A673 (cell line): ENCODE measurements around the gene LYL1. TPM values are rescaled to one million over a fixed set of nuclear protein-coding genes. Genes with fewer than 3 reads are reported as not detected.

ENCODE experiments used
- BruUV-seq: library from RNA; stranded (reverse); fragments of 400-500 nt; replicated peaks from 2 replicates; lab custom pipeline; 2021; lab: Mats Ljungman, UMichigan
- CTCF ChIA-PET: fragments of 300-600 bp; sonication (Branson Sonifier 250); formaldehyde crosslinking; loops from one replicate; lab custom pipeline; 2022; ENCODE audit warnings: antibody characterized with exemption; lab: Charles Lee
- POLR2A ChIA-PET: fragments of 300-600 bp; sonication (Branson Sonifier 250); formaldehyde crosslinking; loops from one replicate; lab custom pipeline; 2022; ENCODE audit warnings: antibody characterized with exemption; ENCODE audit not compliant: low non-redundant PET; lab: Charles Lee
- DNase-seq: peaks from one replicate; pipeline ENCODE4 v3.0.0-alpha.2; 2015; ENCODE audit warnings: low spot score
- H3K27ac ChIP-seq: fragments of 200-600 bp; sonication (generic); 2 replicates; pipeline ENCODE4 v1.5.1; 2016; ENCODE audit warnings: mixed run types, low read depth, mild to moderate bottlenecking, mixed read lengths, antibody characterized with exemption, low read length; ENCODE audit not compliant: poor library complexity, severe bottlenecking
- H3K27me3 ChIP-seq: fragments of 200-600 bp; sonication (generic); replicated peaks from 2 replicates; pipeline ENCODE4 v1.6.1; 2017; ENCODE audit warnings: mixed run types, low read depth, mild to moderate bottlenecking, mixed read lengths, antibody characterized with exemption, low read length; ENCODE audit not compliant: insufficient read depth, poor library complexity
- H3K36me3 ChIP-seq: fragments of 200-600 bp; sonication (generic); 2 replicates; pipeline ENCODE4 v1.6.1; 2016; ENCODE audit warnings: mixed run types, mild to moderate bottlenecking, mixed read lengths, antibody characterized with exemption, low read length; ENCODE audit not compliant: insufficient read depth, poor library complexity, severe bottlenecking
- H3K4me1 ChIP-seq: fragments of 200-600 bp; sonication (generic); 2 replicates; pipeline ENCODE4 v1.6.1; 2017; ENCODE audit warnings: mixed run types, mild to moderate bottlenecking, mixed read lengths, antibody characterized with exemption, low read length; ENCODE audit not compliant: insufficient read depth, poor library complexity, severe bottlenecking
- H3K4me3 ChIP-seq: fragments of 200-600 bp; sonication (generic); 2 replicates; pipeline ENCODE4 v1.5.1; 2016; ENCODE audit warnings: low read depth, mixed run types, mild to moderate bottlenecking, mixed read lengths, low read length; ENCODE audit not compliant: poor library complexity, severe bottlenecking
- H3K9me3 ChIP-seq: fragments of 200-600 bp; sonication (generic); 2 replicates; pipeline ENCODE4 v1.6.1; 2016; ENCODE audit warnings: mixed run types, low read depth, mild to moderate bottlenecking, mixed read lengths, antibody characterized with exemption, low read length; ENCODE audit not compliant: poor library complexity, severe bottlenecking
- CTCF ChIP-seq: fragments of 300-800, 200-600 bp; sonication (generic); conservative IDR thresholded peaks from 2 replicates; pipeline ENCODE4 v1.5.1; 2017; ENCODE audit warnings: low read depth, mild to moderate bottlenecking, antibody characterized with exemption, low read length, moderate library complexity, mixed read lengths
- EZH2 ChIP-seq: fragments of 200-600 bp; sonication (generic); IDR thresholded peaks from 2 replicates; pipeline ENCODE4 v1.6.1; 2017; ENCODE audit warnings: borderline replicate concordance, low read depth, mild to moderate bottlenecking, mixed read lengths, antibody characterized with exemption, low read length; ENCODE audit not compliant: poor library complexity, severe bottlenecking
- intact Hi-C: fragments of 100-400 bp; cut with micrococcal nuclease; formaldehyde crosslinking; loops from one replicate; pipeline ENCODE4 v1.10.0; 2022; ENCODE audit not compliant: unreplicated experiment
- total RNA-seq: library from RNA; stranded (reverse); gene quantifications from 2 replicates; pipeline ENCODE4 v1.2.3, GENCODE V29; 2021

The LYL1 gene
- total RNA-seq, 1 experiment from 2014 or later: not detected

DNA sequence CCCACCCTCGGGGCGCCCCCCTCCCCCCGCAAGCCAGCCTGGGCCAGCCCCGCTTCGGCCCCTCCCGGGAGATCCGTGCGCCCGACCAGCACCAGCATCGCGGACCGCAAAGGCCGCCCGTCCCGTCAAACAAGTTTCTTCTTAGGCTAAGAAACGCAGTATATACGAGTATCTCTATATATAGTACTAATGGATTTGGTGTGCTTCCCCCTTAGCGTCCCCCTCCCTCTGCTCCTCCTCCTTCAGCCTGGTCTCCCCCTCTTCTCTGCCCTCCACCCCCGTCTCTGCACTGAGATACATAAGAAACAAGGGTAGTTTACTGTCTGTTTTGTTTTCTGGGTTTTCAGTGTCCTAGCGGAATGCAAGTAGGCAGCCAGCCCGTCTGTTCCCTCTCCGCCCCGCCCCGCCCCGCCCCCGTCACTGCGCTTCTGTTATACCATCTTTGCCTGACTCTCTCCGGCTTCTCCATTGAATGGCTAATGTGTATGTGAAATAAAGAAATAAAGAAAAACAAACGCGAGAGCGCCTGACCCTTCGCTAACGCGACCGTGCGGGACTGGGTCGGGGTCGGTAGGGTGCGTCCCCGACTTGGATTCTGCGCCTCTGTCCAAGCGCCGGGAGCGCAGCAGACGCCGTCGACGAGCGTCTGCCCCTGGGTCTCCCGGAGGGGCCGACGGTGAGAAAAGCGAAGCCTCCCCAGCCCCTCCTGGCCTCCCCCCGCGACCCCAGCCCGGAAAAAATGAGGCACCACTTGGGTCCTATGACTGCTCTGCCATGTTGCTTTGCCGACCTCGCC is 4.2 kb downstream of the LYL1 start:
- H3K27ac ChIP-seq: no peak overlapping the region
- no peaks in the 10 kb centered on the region for H3K27me3 ChIP-seq
- no peak for TF ChIP-seq CTCF
- no peak for TF ChIP-seq EZH2
- no TSS peak for BruUV-seq
- H3K4me1 ChIP-seq: peaks cover 19% of the 10 kb centered on the region
- no peak overlapping the region for H3K4me3 ChIP-seq
- H3K36me3 ChIP-seq: no peaks in the 10 kb centered on the region
- no peaks in the 10 kb centered on the region for H3K9me3 ChIP-seq
- DNase-seq: peak; percentile 55
- CTCF ChIA-PET: no interaction called here
- intact Hi-C loops: no loop called here
- POLR2A ChIA-PET: no interaction called here

DNA sequence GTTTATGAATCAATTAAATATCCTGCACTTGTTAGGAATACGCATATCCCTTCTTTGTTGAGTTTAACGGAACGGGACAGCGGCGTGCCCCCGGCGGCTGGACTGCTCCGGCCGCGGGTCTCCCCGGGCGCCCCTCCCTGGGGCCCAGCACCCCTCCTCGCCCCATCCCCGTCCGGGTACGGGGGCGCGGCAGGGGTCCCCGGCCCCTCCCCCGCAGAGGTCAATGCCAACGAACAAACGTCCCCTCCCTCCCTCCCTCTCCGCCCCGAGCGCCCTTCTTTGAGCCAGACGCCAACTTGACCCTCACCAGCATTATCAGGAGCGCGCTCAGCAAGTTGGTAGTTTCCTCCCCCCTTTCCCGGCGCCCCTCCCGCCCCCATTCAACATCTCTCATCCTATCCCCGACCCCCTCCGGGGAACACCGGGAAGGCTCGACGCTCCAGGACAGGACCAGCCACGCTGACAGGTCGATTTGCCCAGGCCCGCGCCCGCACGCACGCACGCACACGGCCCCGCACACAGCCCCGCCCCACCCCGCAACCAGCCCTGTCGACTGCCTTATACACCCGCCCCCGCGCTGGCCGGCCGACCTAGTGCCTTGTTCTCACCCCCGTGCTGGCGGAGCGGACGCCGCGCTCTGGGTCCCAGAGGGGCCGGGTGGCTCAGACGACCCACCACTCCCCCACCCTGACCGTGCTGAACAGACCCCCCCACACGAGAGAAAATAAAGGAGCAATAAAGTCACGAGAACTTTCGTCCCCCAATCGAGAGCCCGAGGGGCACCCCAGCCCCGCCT is 5.0 kb downstream of the LYL1 start:
- intact Hi-C loops: no loop called here

DNA sequence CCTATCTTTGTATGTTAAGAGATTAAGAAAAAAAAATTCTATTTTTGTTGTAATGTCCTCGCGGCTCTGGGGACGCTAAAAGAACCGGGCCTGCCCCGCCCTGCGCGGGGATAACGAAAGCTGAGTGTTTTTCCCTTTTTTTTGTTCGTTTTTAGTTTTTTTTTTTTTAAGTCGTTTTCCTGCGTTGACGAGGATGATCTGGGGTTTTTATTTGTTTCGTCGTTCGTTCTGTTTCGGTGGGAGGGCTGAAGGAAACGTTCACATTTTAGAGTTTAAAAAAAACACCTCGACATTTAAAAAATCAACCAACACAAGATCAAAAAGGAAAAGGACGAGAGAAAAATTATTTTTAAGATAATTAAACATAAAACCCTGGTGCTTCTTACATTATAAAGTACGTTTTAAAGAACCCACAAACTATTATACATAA is 5.6 kb downstream of the LYL1 start:
- POLR2A ChIA-PET: no interaction called here
- CTCF ChIA-PET: no interaction called here
- TF ChIP-seq CTCF: no peak
- no peak for TF ChIP-seq EZH2
- BruUV-seq: TSS peak; percentile 81
- Histone ChIP-seq H3K27ac (no peak overlapping the region), H3K9me3 (no peaks in the 10 kb centered on the region), H3K36me3 (no peaks in the 10 kb centered on the region), H3K27me3 (no peaks in the 10 kb centered on the region), H3K4me3 (no peak overlapping the region), H3K4me1 (peaks cover 22% of the 10 kb centered on the region)
- DNase-seq: no peak
- intact Hi-C loops: no loop called here

More for the DNA sequence above, 5.0 kb downstream of the LYL1 start:
- Histone ChIP-seq H3K36me3 (no peaks in the 10 kb centered on the region), H3K9me3 (no peaks in the 10 kb centered on the region), H3K4me1 (peaks cover 19% of the 10 kb centered on the region), H3K27me3 (no peaks in the 10 kb centered on the region), H3K4me3 (no peak overlapping the region), H3K27ac (no peak overlapping the region)
- TF ChIP-seq CTCF: no peak
- TF ChIP-seq EZH2: no peak
- BruUV-seq: no TSS peak
- no peak for DNase-seq
- ChIA-PET CTCF (no interaction called here), POLR2A (no interaction called here)
